ENCODE measurements around the gene CACNB2. TPM values are rescaled to one million over a fixed set of nuclear protein-coding genes. Genes with fewer than 3 reads are reported as not detected.
A peak's percentile ranks its signal among the peaks of the same experiment; 100 is the strongest.

Gene CACNB2
- total and polyA plus RNA-seq, 10 of the 15 experiments (the other 5 are each of a cell fraction or from before 2014, with no cell fraction given), result 0.62 to 8.1 (median 1.2) TPM

- TF ChIP-seq ZBED1 (IDR thresholded peaks at IDR 0.05; ENCODE audit: borderline replicate concordance) (no peak), ZNF687 (IDR thresholded peaks at IDR 0.05) (no peak), BMI1 (IDR thresholded peaks at IDR 0.05; ENCODE audit: borderline replicate concordance) (no peak), PML (IDR thresholded peaks at IDR 0.05; ENCODE audit: low read length) (no peak), ZNF622 (IDR thresholded peaks at IDR 0.05) (no peak), ZNF207 (IDR thresholded peaks at IDR 0.05; ENCODE audit: borderline replicate concordance) (no peak), ATF2 (IDR thresholded peaks at IDR 0.05; ENCODE audit: low read length) (no peak)
These were observed 205.1 kb downstream of the CACNB2 start (continued) for GRCh38 chr10:18345308-18345707.

- CTCF ChIA-PET, result interaction anchor here (1.1 to 1.4 kb wide), 2 partner anchors 9 to 14 kb away, joined by 3 to 4 read pairs; no protein-coding TSS in a partner anchor
- TF ChIP-seq IRF3 (IDR thresholded peaks at IDR 0.05), result no peak
- TF ChIP-seq PML (IDR thresholded peaks at IDR 0.05; ENCODE audit: low read length), result no peak
- TF ChIP-seq BCLAF1 (IDR thresholded peaks at IDR 0.05), result no peak
- no peak for TF ChIP-seq EP300 (IDR thresholded peaks at IDR 0.05; ENCODE audit: borderline replicate concordance in 1 of 2, control insufficient read depth in 1 of 2, low read depth in 2 of 2, low read length in 2 of 2)
These were observed 210.1 kb downstream of the CACNB2 start for GRCh38 chr10:18350340-18350739.

More at GRCh38 chr10:18350340-18350739, 210.1 kb downstream of the CACNB2 start:
- FAIRE-seq (no peak), ATAC-seq (peak; percentile 26), DNase-seq (ENCODE audit: low read depth, low spot score) (no peak)
- H3K4me1 ChIP-seq (ENCODE audit: control insufficient read depth, insufficient read depth, low read length), result no peaks in the 10 kb centered on the region
- ChIA-PET SMC1A (ENCODE audit: uncharacterized antibody, unreplicated experiment) (interaction anchor here (0.7 to 0.9 kb wide), 2 partner anchors 28 to 305 kb away, joined by 3 to 4 read pairs; no protein-coding TSS in a partner anchor), RAD21 (ENCODE audit: unreplicated experiment) (no interaction called here), POLR2A (interaction anchor here (0.6 to 0.7 kb wide), 2 partner anchors 12 to 14 kb away, joined by 3 read pairs; no protein-coding TSS in a partner anchor)
- H3K79me2 ChIP-seq (ENCODE audit: control insufficient read depth, insufficient read depth, low read length), result no peaks in the 10 kb centered on the region
- H4K20me1 ChIP-seq (ENCODE audit: control insufficient read depth, insufficient read depth), result no peaks in the 10 kb centered on the region
- H3K9me3 ChIP-seq (replicated peaks; ENCODE audit: control insufficient read depth, insufficient read depth, low read length), result no peaks in the 10 kb centered on the region
- H3K27ac ChIP-seq (ENCODE audit: control insufficient read depth, insufficient read depth), result no peak overlapping the region
- no peaks in the 10 kb centered on the region for H3K27me3 ChIP-seq (replicated peaks in 1 of 2; ENCODE audit: control insufficient read depth in 2 of 2, insufficient read depth in 2 of 2, low read length in 1 of 2)
- no TSS peak for BruUV-seq (replicated peaks)
- H3K36me3 ChIP-seq (ENCODE audit: control insufficient read depth in 2 of 2, insufficient read depth in 2 of 2, low read length in 1 of 2), result no peaks in the 10 kb centered on the region
- intact Hi-C loops (cut with micrococcal nuclease; ENCODE audit: unreplicated experiment) (no loop called here), in situ Hi-C loops (cut with MboI) (no loop called here)
- 34% methylated on average over 6 of the region's 6 CpGs for WGBS (ENCODE audit: insufficient coverage, insufficient replicate concordance, low lambda C conversion rate, missing lambda C conversion rate)
- H2AFZ ChIP-seq (ENCODE audit: control insufficient read depth, low read depth, low read length), result no peak overlapping the region
- H3K9ac ChIP-seq (ENCODE audit: control insufficient read depth, insufficient read depth, low read length), result no peak overlapping the region
- no peak overlapping the region for H3K4me2 ChIP-seq (ENCODE audit: control insufficient read depth, insufficient read depth)
- no peak overlapping the region for H3K4me3 ChIP-seq

All from GM12878 (cell line).